H1 (cell line): ENCODE results near the gene DDX51. TPM values are rescaled to one million over a fixed set of nuclear protein-coding genes. Genes with fewer than 3 reads are reported as not detected.

Experiments used
- CHD7 ChIP-seq: fragments of 300-600 bp; sonication (generic); IDR thresholded peaks from 2 replicates; pipeline ENCODE4 v1.7.1; 2012; ENCODE audit warnings: low read length, moderate library complexity, mild to moderate bottlenecking, inconsistent platforms; ENCODE audit not compliant: insufficient replicate concordance
- KDM5A ChIP-seq: fragments of 200-600 bp; IDR thresholded peaks from 2 replicates; pipeline ENCODE4 v1.7.1; 2012; ENCODE audit warnings: mild to moderate bottlenecking, low read length, inconsistent platforms, mixed read lengths
- RFX5 ChIP-seq: IDR thresholded peaks from 2 replicates; pipeline ENCODE4 v1.6.1; 2011; ENCODE audit warnings: low read depth, low read length, improper control_type of control experiment, borderline replicate concordance
- TCF12 ChIP-seq: IDR thresholded peaks from 2 replicates; pipeline ENCODE4 v1.6.1; 2011; ENCODE audit warnings: low read depth, mild to moderate bottlenecking, low read length
- polyA plus RNA-seq, 7 experiments: library from polyadenylated mRNA; depleted of rRNA in 3 of 7; stranded (reverse) in 5 of 7; unstranded in 2 of 7; fragments of >200 nt in 5 of 7; fragments of 200-250 nt in 2 of 7; gene quantifications; 1 replicate in 5 of 7; 2 replicates in 1 of 7; 4 replicates in 1 of 7; pipeline versions ENCODE4 v1.2.1 to v1.2.3, GENCODE V29; 2011 to 2013; ENCODE audit warnings: missing spikeins in 2 of 7, mixed read lengths in 2 of 7
- total RNA-seq: library from RNA; stranded (reverse); fragmentation: NEBNext Ultra II Directional; extraction: Animal tissue kit (Norgen Biotek cat#: 25700); gene quantifications from 2 replicates; pipeline ENCODE4 v1.2.1, GENCODE V29; 2021

The DDX51 gene
- total and polyA plus RNA-seq, 2 of the 8 experiments (the other 6 are each of a cell fraction or from before 2014, with no cell fraction given) = 11.2 to 24.4 TPM

GRCh38 chr12:132167611-132168310 lies 23.6 kb upstream of the DDX51 start (continued):
- TF ChIP-seq CHD7 (no peak), KDM5A (no peak), TCF12 (no peak), RFX5 (no peak)
- TF ChIP-seq, all 59 proteins: peak for 0
